HG03342 (cell line): ENCODE data around the gene SMDT1.
"Not testable (repeated sequence)": the region's sequence is repeated elsewhere in the genome, so short reads cannot be mapped to it uniquely, and the experiment has no call there.

ENCODE experiments used
- ATAC-seq: cut with Tn5 transposase; IDR thresholded peaks from one replicate; pipeline ENCODE4 v1.9.1; 2021; ENCODE audit warnings: mild to moderate bottlenecking, moderate library complexity; ENCODE audit not compliant: unreplicated experiment

Gene SMDT1

GRCh38 chr22:42108848-42109247 is 29.3 kb downstream of the SMDT1 start:
- no peak for ATAC-seq

GRCh38 chr22:42111798-42112197 is 32.3 kb downstream of the SMDT1 start:
- ATAC-seq: no peak

GRCh38 chr22:42112793-42113192 is 33.3 kb downstream of the SMDT1 start:
- not testable (repeated sequence) for ATAC-seq

GRCh38 chr22:42114721-42115120 is 35.2 kb downstream of the SMDT1 start:
- ATAC-seq: no peak

- ATAC-seq: not testable (repeated sequence)
These were observed 35.9 kb downstream of the SMDT1 start for GRCh38 chr22:42115420-42115830.

- no peak for ATAC-seq
These were observed 37.4 kb downstream of the SMDT1 start for GRCh38 chr22:42116848-42117424.

- ATAC-seq: not testable (repeated sequence)
These were observed 40.9 kb downstream of the SMDT1 start for GRCh38 chr22:42120231-42121021.

- not testable (repeated sequence) for ATAC-seq
These were observed 44.0 kb downstream of the SMDT1 start for GRCh38 chr22:42123529-42123928.

- no peak for ATAC-seq
These were observed 48.1 kb downstream of the SMDT1 start for GRCh38 chr22:42127606-42128005.

- ATAC-seq: not testable (repeated sequence)
These were observed 48.5 kb downstream of the SMDT1 start for GRCh38 chr22:42128007-42128406.

- not testable (repeated sequence) for ATAC-seq
These were observed 49.5 kb downstream of the SMDT1 start for GRCh38 chr22:42128776-42129694.

GRCh38 chr22:42130182-42130581 is 50.7 kb downstream of the SMDT1 start:
- not testable (repeated sequence) for ATAC-seq

- ATAC-seq: not testable (repeated sequence)
These were observed 51.3 kb downstream of the SMDT1 start, which contains the start of gene CYP2D6 for GRCh38 chr22:42130639-42131431. Gene CYP2D6 (minus strand): TSS chr22:42130810. CDS start chr22:42130791, 19 bp downstream.

- ATAC-seq: no peak
These were observed 52.1 kb downstream of the SMDT1 start for GRCh38 chr22:42131562-42131961.

GRCh38 chr22:42132457-42132856 is 53.0 kb downstream of the SMDT1 start:
- ATAC-seq: no peak
